Coronary artery (tissue), 2 donors: ENCODE results near the gene HUS1.
"Not testable (repeated sequence)": the region's sequence is repeated elsewhere in the genome, so short reads cannot be mapped to it uniquely, and the experiment has no call there.

Experiments
- DNase-seq: peaks from one replicate; pipeline ENCODE4 v3.0.0-alpha.2; 2017; ENCODE audit warnings: low spot score
- H3K27ac ChIP-seq, 2 donors: fragments of 200-600 bp; sonication (generic); one replicate each; pipeline ENCODE4 v1.5.1; 2016 to 2019
- H3K4me3 ChIP-seq: fragments of 200-600 bp; sonication (generic); 2 replicates; pipeline ENCODE4 v1.5.1; 2016; ENCODE audit warnings: mild to moderate bottlenecking, moderate library complexity
- CTCF ChIP-seq: fragments of 200-600 bp; sonication (generic); IDR thresholded peaks from one replicate; pipeline ENCODE4 v1.5.1; 2019; ENCODE audit warnings: antibody characterized with exemption

Gene HUS1

GRCh38 chr7:47935336-47935735 lies 44.1 kb downstream of the HUS1 start:
- Histone ChIP-seq H3K27ac (no peak overlapping the region), H3K4me3 (no peak overlapping the region)
- TF ChIP-seq CTCF: no peak
- DNase-seq: no peak

DNA sequence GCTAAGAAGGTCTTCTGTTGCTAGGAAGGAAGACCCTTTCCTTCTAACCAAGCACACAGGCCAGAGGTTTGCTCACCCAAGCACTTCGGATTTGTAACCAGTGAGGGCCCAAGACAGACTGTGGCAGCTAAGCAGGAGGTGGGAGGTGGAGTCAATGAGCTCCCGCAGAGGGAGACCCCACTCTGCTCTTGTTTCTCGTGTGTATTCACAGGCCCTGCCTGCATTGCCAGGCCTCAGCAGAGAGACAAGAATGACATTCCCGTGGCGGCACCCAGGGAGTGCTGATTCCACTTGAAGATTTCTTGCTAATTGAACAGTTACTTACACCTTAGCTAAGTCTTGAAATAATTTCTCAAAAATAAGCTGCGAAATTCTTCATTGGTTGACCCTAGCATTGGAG lies 44.6 kb downstream of the HUS1 start:
- no peak for DNase-seq
- no peak for TF ChIP-seq CTCF
- H3K4me3 ChIP-seq: no peak overlapping the region
- no peak overlapping the region for H3K27ac ChIP-seq

DNA sequence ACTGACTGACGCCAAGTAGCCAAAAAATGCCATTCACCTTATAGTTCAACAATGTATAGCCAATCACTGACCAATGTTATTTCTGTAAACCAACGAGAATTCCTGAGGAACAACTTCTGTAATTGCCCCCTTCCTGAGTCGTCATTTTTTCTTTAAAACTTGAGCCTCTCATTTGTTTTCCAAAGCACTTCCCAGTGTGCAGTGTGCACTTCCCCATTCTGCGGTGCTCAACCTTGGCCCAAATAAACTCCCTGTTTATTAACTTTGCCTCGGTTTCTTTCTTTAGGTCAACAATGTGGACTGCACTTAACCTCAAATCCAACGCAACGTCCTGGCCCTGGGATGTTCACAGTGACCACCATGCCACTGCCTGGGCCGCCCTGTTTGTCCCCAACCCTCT lies 46.2 kb downstream of the HUS1 start:
- no peak for TF ChIP-seq CTCF
- H3K4me3 ChIP-seq: no peak overlapping the region
- no peak for DNase-seq
- H3K27ac ChIP-seq: no peak overlapping the region

- no peak overlapping the region for H3K4me3 ChIP-seq
- no peak for TF ChIP-seq CTCF
- H3K27ac ChIP-seq: no peak overlapping the region
- no peak for DNase-seq
Measured at GRCh38 chr7:47932466-47933037, 46.9 kb downstream of the HUS1 start.

DNA sequence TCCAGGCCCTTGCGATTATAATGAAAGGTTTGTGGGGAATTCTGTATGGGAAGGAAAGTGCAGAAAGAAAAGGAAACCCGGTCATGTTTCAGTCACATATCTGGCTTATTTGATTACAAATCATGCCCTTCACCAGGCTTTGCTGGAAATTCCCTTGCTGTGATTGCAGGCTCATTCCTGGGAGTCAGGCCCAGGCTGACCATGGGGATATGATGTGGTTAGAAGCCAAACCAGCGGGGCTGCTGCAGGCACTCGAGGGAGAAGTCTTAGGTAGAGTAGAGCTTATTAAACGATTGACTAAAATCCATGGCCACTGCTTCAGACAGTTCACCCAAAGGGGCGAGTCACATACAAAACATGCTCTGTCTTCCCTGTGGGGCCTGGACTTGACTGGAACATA lies 47.4 kb downstream of the HUS1 start:
- DNase-seq: no peak
- Histone ChIP-seq H3K4me3 (no peak overlapping the region), H3K27ac (no peak overlapping the region)
- no peak for TF ChIP-seq CTCF

GRCh38 chr7:47931005-47932004 lies 48.1 kb downstream of the HUS1 start:
- DNase-seq: no peak
- Histone ChIP-seq H3K27ac (no peak overlapping the region), H3K4me3 (no peak overlapping the region)
- TF ChIP-seq CTCF: no peak

GRCh38 chr7:47924266-47924665 lies 55.1 kb downstream of the HUS1 start:
- no peak overlapping the region for H3K27ac ChIP-seq
- TF ChIP-seq CTCF: no peak

DNA sequence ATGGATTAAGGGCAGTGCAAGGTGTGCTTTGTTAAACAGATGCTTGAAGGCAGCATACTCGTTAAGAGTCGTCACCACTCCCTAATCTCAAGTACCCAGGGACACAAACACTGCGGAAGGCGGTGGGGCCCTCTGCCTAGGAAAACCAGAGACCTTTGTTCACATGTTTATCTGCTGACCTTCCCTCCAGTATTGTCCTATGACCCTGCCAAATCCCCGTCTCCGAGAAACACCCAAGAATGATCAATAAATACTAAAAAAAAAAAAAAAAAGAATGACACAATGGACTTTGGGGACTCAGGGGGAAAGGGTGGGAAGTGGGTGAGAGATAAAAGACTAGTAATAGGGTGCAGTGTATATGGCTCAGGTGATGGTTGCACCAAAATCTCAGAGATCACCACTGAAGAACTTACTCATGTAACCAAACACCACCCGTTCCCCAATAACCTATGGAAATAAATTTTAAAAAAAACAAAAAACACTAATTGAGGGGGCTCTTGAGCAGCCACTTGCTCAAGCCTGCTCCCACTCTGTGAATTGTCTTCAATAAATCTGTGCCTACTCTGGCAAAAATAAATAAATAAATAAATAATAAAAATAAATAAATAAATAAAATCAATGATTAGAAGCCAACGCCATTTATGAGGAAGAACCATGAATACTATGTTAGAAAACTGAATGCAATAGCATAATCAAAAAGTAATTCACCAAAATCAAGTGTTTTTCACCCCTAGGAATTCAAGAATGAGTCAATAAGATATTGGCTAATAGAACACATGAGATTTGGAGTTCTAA lies 56.1 kb downstream of the HUS1 start:
- DNase-seq, H3K27ac ChIP-seq: not testable (repeated sequence)

More at GRCh38 chr7:47924266-47924665, 55.1 kb downstream of the HUS1 start:
- DNase-seq: no peak
- H3K4me3 ChIP-seq: no peak overlapping the region

DNA sequence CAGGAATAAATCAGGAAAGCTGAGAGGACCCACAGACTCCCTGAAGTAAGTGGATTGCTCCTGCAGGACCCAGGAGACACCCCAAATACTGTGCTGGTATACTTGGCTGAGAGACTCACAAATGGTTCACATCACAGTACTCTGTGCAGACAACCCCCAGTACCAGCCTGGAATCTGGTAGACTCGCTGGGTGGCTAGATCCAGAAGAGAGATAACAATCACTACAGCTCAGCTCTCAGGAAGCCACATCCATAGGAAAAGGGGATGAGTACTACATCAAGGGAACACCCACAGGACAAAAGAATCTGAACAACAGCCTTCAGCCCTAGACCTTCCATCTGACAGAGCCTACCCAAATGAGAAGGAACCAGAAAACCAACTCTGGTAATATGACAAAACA lies 62.9 kb downstream of the HUS1 start:
- not testable (repeated sequence) for H3K4me3 ChIP-seq, DNase-seq, H3K27ac ChIP-seq

More for the DNA sequence above, 56.1 kb downstream of the HUS1 start:
- not testable (repeated sequence) for H3K4me3 ChIP-seq
